NCI-H748 (cell line): Measurements from ENCODE around the gene TAF3.

Experiments used
- DNase-seq: peaks from one replicate; lab custom pipeline; 2025; ENCODE audit not compliant: unreplicated experiment; lab: John Stamatoyannopoulos, UW

The TAF3 gene

GRCh38 chr10:8043569-8044306, 225.4 kb downstream of the TAF3 start:
- no peak for DNase-seq

- DNase-seq, result no peak
These were observed 226.1 kb downstream of the TAF3 start for GRCh38 chr10:8044331-8044907.

DNA sequence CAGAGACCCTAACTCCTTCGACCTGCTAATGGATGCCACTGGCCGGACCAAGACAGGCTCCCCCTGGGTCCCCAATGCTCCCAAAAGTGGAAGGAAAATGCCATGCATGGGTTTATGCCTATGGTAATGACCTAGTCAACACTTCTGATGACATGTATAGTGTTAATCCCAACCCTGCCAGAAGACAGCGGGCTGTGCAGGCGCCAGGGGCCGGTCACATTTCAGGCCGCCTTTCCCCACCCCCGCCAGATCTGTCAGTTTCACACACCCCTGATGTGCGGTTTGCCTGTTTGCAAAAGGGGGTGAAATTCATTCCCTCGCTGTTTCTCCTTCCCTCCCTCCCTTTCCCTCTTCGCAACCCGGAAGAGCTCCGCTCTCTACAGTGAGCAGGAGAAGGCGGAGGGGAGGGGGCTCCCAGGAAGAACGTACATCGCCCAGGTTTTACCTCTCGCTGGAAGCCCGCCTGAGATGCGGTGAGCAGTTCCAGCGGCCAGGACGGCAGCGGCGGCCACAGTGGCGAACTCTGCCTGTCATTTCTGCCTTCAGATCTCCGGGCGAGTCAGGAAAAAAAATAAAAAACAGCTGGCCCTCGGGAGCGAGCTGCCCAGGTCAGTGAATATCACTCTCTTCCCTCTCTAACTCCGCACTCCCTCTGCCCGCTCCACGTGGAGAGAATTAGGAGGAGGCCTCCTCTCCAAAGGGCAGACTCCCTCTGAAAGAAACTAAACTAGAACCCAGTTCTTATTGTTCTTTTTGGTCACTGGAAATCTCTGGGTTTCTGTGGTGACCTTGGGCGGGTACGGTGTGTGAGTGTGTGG, 226.8 kb downstream of the TAF3 start:
- peak; percentile 31 for DNase-seq

DNA sequence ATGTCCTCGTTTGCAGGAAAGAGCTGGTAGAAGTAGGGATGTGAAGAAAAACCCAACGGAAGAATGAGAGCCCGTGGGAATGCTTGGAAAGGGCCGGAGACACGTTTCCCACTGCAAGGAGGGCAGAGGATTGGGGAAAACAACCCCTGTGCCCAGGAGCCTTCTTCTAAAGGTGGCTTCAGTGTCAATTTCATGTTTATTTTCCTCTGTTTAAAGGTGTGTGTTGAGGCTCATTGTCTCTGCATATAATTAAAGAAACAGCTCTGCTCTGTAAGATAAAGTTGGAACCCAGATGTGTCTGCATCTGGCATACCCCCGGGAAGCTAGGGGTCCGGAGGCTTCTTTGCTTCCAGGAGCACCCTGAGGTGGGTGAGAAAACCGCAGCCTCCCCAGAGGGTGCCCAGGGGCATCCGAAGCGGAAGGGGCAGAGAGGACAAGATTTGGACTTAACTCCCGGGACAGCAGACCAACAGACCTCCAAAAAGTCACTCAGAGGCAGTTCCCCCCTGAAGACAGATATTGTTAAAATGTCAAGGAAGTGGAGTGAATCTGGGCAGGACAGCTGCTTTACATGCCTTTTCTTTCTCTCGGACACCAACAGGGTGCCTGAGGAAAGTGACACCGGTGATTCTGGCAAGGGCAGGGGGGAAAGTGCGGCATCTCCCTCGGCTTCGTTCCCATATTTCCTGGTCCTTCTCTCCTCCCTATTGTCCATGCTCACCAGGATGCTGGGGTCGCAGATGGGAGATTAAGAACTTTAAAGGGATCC, 227.6 kb downstream of the TAF3 start:
- DNase-seq, result no peak

DNA sequence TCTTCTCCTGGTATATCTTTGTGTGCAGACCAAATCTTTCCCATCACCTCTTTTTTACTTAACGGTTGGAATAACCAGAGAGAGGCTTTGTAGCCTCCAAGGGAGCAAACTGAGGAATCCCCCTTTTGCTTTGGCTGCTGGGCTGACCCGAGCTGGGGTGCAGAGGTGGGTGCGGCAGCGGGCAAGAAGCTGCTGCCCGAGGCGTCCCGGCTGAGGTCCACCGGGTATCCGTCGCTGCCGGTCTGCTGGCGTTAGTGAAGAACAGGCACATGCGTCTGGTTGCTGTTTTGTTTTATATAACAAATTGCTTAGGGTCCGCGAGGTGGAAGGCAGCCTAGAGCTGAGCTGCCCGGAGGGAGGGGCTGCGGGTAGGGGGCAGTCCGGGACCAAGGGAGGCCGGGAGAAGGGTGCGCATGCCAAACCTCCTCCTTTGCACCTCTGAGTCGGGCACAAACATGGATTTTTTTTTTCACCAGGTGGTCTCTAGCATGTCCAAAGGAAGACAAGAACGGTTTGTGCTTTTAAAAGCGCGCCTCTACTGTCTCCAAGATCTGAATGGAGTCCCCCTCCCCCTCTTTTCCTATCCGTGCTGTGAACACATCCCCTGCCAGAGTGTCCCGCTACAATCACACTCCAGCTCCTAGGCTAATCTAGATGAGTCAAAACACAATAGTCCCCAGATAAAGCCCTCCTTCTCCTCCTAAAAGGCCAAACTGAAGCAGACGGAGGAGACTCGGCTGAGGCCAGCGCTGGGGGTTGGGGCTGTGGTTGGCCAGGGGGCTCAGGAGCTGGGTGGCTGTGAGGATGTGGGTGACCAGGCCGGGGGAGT, 229.4 kb downstream of the TAF3 start:
- DNase-seq, result no peak

GRCh38 chr10:8048281-8049008, 230.1 kb downstream of the TAF3 start:
- DNase-seq, result no peak

GRCh38 chr10:8049045-8049864, 230.9 kb downstream of the TAF3 start:
- peak; percentile 46 for DNase-seq

GRCh38 chr10:8049865-8050555, 231.7 kb downstream of the TAF3 start:
- DNase-seq, result peak; percentile 44

DNA sequence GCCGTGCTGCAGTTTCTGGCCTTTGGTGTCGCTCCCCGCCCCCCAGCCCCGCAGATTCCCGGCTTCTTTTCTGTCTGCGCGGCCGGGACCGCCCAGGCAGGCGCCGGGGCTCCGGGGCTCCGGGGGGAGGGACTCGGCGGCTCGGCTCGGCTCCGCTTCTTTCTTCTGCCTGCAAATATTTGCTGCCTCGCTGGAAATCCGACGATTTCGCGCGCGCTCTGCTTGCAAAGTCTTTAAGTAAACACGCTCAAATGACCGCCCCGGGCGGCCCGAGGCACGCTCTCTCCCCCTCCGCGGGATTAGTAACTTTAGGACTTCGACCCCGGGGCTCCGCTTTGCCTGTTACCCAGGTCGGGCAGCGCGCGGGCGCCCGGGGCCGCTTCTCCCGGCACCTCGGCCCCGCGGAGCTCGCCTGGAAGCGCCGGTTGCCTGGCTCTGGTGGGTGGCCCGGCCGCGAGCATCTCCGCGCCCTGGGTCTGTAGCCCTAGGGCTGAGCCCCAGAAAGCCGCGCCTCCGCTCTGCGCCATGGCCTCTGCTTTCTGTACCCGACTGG, 232.3 kb downstream of the TAF3 start:
- DNase-seq, result peak; percentile 63

- DNase-seq, result peak; percentile 28
These were observed 233.0 kb downstream of the TAF3 start for GRCh38 chr10:8051109-8051821.

DNA sequence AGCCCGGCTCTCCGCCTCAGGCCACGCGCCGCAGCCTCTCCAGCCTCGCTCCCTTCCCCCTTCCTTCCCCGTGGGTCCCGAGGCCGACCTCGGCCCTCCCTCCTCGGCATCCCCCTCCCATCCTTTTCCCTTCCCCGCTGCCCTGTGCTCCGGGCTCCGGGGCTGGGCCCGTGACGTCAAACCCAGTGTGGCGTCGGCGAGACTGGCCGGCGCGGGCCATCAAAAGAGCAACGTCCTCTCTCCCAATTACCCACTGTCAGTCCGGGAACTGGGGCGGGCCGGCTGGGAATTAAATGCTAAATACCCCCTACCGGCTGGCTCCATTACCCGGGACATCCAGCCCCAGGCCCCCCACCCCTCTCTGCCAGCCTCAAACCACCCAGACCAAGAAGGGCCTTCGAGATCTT, 233.5 kb downstream of the TAF3 start:
- DNase-seq, result peak; percentile 29

GRCh38 chr10:8052341-8052955, 234.1 kb downstream of the TAF3 start:
- DNase-seq, result peak; percentile 37

- DNase-seq, result no peak
These were observed 234.7 kb downstream of the TAF3 start for GRCh38 chr10:8052956-8053445.

DNA sequence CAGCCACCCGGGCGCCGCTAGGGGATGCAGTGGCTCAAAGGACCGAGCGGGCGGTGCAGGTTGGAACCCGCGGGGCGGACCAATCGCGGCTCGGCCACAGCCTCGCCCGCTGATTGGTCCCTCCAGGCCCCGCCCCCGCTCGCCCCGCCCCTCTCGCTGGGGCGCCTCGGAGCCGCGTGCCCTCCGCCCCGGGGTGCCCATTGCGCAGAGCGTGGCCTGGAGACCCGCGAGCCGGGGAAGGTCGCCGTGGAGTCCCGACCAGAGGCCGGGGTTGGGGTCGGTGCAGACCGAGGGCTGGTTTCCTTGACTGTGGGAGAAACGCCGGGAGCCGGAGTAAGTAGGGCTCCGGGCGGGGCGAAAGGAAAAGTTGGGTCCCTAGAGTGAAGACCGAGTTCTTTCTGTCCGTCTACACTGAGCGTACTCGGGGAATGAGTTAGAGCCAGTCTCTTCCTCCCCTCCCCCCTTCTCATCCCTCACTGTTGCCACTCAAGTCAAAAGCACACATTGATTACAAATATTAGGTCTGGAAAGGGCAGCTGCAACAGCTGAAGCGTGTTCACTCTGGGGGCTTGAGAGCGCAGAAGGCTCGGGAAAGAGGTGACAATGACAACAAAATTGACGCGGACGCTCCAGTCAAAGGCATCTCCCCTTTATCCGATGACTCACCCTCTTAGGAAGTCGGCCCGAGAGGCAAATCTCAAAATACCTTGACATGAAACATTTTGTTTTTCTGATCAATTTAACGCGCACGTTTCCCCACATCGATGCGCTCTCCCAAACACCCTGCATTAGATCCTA, 235.3 kb downstream of the TAF3 start:
- peak; percentile 78 for DNase-seq

DNA sequence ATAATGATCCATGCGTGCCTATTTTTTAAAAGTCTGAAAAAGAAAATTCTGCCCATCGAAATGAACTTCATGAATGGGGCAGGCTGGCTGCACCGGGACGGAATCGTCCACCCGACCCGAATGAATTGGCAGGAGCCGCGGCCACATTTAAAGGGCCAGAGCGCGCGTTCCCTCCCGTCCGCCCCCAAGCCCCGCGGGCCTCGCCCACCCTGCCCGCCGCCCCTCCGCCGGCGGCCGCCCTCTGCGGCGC, 235.9 kb downstream of the TAF3 start:
- no peak for DNase-seq
